Measurements from ENCODE around the gene LHFPL6.

GRCh38 chr13:39369161-39369890 is 233.7 kb downstream of the LHFPL6 start:
- TF ChIP-seq CTCF (IDR thresholded peaks at IDR 0.05; ENCODE audit: low read length) (no peak), EZH2 (IDR thresholded peaks at IDR 0.05; ENCODE audit: borderline replicate concordance, low read length) (no peak)

Measured in OCI-LY1 (cell line).